HG02884 (cell line): Measurements from ENCODE around the gene ZDHHC24.

Experiments used
- ATAC-seq: cut with Tn5 transposase; IDR thresholded peaks from one replicate; pipeline ENCODE4 v1.9.1; 2021; ENCODE audit warnings: mild to moderate bottlenecking, moderate library complexity; ENCODE audit not compliant: unreplicated experiment

The ZDHHC24 gene

DNA sequence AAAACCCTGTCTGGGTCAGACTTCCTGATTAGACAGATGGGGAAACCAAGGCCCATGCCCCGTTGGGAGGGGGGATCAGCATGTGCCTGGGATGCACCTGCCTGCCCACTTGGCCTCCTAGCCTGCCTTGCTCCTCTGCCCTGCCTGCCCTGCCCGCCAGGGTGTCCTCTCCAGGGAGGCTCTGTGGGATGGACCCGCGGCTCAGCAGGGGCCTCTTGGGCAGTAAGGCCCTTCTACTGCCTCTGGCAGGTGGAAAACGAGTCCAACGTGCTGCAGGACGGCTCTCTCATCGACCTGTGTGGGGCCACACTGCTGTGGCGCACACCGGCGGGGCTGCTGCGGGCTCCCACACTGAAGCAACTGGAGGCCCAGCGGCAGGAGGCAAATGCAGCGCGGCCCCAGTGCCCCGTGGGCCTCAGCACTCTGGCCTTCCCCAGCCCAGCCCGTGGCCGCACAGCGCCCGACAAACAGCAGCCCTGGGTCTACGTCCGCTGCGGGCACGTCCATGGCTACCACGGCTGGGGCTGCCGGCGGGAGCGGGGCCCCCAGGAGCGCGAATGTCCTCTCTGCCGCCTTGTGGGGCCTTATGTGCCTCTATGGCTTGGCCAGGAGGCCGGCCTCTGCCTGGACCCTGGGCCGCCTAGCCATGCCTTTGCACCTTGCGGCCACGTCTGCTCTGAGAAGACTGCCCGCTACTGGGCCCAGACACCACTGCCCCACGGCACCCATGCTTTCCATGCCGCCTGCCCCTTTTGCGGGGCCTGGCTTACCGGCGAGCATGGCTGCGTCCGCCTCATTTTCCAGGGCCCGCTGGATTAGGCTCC, 70.3 kb downstream of the ZDHHC24 start:
- no peak for ATAC-seq

DNA sequence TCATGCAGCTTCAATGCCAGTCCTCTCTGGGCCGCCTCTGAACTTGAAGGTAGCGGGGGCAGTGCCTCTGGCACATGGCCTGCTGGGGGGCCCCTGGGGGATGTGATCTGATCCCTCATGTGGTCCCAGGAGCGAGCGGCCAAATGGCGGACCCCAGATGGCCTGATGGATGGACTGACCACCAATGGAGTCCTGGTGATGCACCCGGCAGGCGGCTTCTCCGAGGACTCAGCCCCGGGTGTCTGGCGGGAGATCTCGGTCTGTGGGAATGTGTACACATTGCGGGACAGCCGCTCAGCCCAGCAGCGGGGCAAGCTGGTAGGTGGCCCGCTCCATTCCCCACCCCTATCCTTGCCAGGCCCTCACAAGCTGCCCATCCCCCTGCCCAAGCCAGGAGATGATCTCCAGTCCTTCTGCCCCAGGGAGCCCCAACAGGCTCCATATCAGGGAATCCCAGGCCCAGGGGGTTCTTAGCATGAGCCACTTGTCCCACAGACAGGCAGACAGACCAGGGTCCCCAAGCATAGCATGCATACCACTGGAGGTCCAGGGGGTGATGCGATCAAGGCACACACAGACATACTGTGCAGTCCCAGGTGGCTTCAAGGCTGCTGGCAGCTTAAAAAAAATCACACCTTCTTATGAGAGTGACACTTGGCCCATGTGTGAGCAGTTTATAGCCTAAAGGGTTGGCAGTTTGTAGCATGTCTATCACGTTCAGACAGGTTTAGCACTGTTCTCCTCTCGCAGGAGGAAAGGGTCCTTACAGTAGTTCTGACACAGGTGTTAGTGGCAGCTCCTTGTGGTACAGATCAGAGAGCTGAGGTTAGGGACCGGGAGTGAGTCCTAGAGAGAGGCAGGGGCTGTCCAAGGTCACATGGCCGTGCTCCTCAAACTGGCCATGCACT, 72.0 kb downstream of the ZDHHC24 start:
- no peak for ATAC-seq

DNA sequence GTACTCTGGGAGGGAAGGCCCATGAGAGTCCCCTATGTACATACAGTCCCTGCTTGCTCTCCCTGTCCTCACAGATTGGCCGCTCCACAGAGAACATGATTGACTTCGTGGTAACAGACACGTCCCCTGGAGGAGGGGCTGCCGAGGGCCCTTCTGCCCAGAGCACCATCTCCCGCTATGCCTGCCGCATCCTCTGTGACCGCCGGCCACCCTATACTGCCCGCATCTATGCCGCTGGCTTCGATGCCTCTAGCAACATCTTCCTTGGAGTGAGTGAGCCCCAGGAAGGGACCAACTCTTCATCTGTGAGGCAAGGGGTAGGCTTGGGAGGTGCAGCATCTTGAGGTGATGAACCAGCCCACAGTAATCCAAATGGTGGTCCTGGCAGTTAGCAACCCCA, 72.7 kb downstream of the ZDHHC24 start:
- no peak for ATAC-seq

DNA sequence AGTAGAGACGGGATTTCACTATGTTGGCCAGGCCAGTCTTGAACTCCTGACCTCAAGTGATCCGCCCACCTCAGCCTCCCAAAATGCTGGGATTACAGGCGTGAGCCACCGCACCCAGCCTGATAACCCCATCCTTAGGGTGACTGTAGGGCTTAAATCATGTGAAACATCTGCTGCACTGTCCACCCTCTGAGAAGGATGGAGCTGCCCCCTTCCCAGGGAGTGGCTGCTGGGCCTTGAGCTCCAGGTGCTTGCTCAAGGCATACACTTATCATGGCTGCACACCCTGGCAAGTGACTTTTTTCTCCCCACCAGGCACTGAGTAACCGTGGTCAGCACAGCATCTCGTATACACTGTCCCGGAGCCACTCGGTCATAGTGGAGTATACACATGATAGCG, 73.8 kb downstream of the ZDHHC24 start:
- no peak for ATAC-seq

DNA sequence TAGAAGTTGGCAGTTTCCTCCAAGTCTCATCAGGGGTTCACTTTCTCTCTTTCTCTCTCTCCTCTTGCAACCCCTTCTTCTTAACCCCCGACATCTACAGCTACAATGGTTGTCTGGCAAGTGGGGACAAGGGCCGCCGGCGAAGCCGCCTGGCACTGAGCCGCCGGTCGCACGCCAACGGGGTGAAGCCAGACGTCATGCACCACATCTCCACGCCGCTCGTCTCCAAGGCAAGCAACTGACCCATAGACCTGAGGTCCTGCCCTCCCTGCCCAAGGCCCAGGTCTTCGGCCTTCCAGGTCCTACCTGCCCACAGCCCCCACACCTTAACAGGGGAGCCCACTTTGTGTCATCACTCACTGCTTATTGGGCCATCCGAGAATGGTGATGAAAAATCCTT, 74.7 kb downstream of the ZDHHC24 start:
- ATAC-seq: no peak
